Measurements from ENCODE around the gene SCARB2. TPM values are rescaled to one million over a fixed set of nuclear protein-coding genes. Genes with fewer than 3 reads are reported as not detected.

SCARB2 gene
- total and polyA plus RNA-seq, 2 donors: 34.7 to 46.6 TPM

DNA sequence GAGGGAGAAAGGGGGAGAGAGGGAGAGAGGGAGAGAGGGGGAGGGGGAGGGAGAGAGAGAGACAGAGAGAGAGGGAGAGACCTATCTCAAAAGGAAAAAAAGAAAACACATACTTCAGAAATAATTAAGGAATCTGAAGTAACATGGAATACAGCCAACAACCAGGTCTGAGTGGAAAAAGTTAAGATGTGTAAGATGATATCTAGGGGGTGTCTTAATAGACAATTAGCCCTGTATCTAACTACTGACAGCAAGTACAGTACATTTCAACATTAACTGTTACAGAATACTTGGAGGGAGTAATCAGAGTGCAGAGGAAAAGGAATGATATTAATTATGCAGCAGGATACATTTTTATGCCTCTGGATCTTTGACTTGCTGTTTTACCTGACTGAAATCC lies 87.8 kb downstream of the SCARB2 start:
- H3K27me3 ChIP-seq (ENCODE audit: control insufficient read depth in 2 of 2, insufficient read depth in 1 of 2, low read length in 1 of 2): no peaks in the 10 kb centered on the region
- no peaks in the 10 kb centered on the region for H3K9me3 ChIP-seq (ENCODE audit: control insufficient read depth in 2 of 2, insufficient read depth in 1 of 2, low read length in 1 of 2)
- peaks cover 9 to 30% of the 10 kb centered on the region in 2 donors for H3K36me3 ChIP-seq (ENCODE audit: control insufficient read depth in 2 of 2, insufficient read depth in 2 of 2, low read length in 1 of 2)
- no peak overlapping the region for H3K27ac ChIP-seq (ENCODE audit: low read depth in 1 of 2, low read length in 1 of 2)
- DNase-seq (ENCODE audit: low read depth in 6 of 9, low spot score in 9 of 9): no peak
- no peaks in the 10 kb centered on the region for H3K4me1 ChIP-seq (ENCODE audit: control insufficient read depth in 2 of 2, insufficient read depth in 2 of 2, low read length in 2 of 2)
- no peak overlapping the region for H3K4me3 ChIP-seq (ENCODE audit: low read length in 2 of 2)

DNA sequence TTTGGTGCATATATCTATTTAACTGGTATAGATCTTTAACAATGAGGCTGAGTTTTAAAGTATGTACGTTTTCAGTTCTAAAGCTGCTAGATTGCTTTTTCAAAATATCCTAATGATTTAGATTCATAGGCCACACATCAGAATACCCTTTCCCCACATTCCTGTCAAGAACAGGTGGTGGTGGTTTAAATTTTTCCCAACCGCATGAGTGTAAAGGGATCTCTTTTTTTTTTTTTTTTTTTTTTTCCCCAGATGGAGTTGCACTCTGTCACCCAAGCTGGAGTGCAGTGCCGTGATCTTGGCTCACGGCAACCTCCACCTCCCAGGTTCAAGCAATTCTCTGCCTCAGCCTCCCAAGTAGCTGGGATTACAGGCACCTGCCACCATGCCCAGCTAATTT lies 93.4 kb downstream of the SCARB2 start:
- peaks cover 7 to 42% of the 10 kb centered on the region in 2 donors for H3K36me3 ChIP-seq (ENCODE audit: control insufficient read depth in 2 of 2, insufficient read depth in 2 of 2, low read length in 1 of 2)
- DNase-seq (ENCODE audit: low read depth in 6 of 9, low spot score in 9 of 9): no peak
- H3K4me3 ChIP-seq (ENCODE audit: low read length in 2 of 2): no peak overlapping the region
- no peaks in the 10 kb centered on the region for H3K27me3 ChIP-seq (ENCODE audit: control insufficient read depth in 2 of 2, insufficient read depth in 1 of 2, low read length in 1 of 2)
- WGBS: 87% methylated on average over 4 of the region's 4 CpGs
- H3K4me1 ChIP-seq (ENCODE audit: control insufficient read depth in 2 of 2, insufficient read depth in 2 of 2, low read length in 2 of 2): no peaks in the 10 kb centered on the region
- H3K27ac ChIP-seq (ENCODE audit: low read depth in 1 of 2, low read length in 1 of 2): no peak overlapping the region
- no peaks in the 10 kb centered on the region for H3K9me3 ChIP-seq (ENCODE audit: control insufficient read depth in 2 of 2, insufficient read depth in 1 of 2, low read length in 1 of 2)

DNA sequence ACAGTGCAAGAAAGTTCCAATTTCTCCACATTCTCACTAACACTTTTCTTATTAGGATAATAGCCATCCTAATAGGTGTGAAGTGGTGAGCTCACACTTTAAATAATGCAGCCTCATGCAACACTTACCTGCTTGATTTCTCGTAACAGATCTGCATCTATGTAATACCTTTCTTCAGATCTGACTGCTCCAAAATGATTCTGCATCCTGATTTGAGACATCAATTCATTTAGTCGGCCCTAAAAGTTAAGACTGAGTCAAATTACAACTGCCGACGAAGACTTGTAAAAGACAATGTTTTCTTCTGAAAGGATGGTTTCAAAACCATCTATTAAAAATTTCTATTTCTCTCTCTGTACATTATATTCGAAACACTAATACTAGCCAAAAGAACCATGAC lies 96.1 kb downstream of the SCARB2 start:
- 98% methylated on average over 5 of the region's 5 CpGs for WGBS
- H3K36me3 ChIP-seq (ENCODE audit: control insufficient read depth in 2 of 2, insufficient read depth in 2 of 2, low read length in 1 of 2): peaks cover 7 to 45% of the 10 kb centered on the region in 2 donors
- DNase-seq (ENCODE audit: low read depth in 6 of 9, low spot score in 9 of 9): no peak

DNA sequence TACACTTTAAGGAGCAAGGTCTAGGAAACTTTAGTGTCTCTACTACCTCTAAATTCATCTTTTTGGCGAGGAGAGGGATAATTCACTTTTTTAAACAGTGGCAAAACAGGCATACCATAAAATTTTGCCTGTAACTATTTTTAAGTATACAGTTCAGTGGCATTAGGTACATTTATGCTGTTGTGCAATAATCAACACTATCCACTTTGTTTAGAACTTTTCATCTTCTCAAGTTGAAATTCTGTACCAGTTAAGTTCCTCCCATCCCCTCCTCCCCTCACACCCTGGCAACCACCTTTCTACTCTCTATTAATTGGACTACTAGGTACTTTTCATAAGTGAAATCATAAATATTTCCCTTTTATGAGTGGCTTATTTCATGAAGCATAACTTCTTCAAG lies 96.8 kb downstream of the SCARB2 start:
- Histone ChIP-seq H3K9me3 (ENCODE audit: control insufficient read depth in 2 of 2, insufficient read depth in 1 of 2, low read length in 1 of 2) (no peaks in the 10 kb centered on the region), H3K27ac (ENCODE audit: low read depth in 1 of 2, low read length in 1 of 2) (no peak overlapping the region), H3K27me3 (ENCODE audit: control insufficient read depth in 2 of 2, insufficient read depth in 1 of 2, low read length in 1 of 2) (no peaks in the 10 kb centered on the region), H3K4me3 (ENCODE audit: low read length in 2 of 2) (no peak overlapping the region), H3K36me3 (ENCODE audit: control insufficient read depth in 2 of 2, insufficient read depth in 2 of 2, low read length in 1 of 2) (peaks cover 7 to 40% of the 10 kb centered on the region in 2 donors), H3K4me1 (ENCODE audit: control insufficient read depth in 2 of 2, insufficient read depth in 2 of 2, low read length in 2 of 2) (no peaks in the 10 kb centered on the region)
- DNase-seq (ENCODE audit: low read depth in 6 of 9, low spot score in 9 of 9): no peak
- 99% methylated on average over 1 of the region's 1 CpG for WGBS

More for the DNA sequence above, 96.1 kb downstream of the SCARB2 start:
- no peaks in the 10 kb centered on the region for H3K27me3 ChIP-seq (ENCODE audit: control insufficient read depth in 2 of 2, insufficient read depth in 1 of 2, low read length in 1 of 2)
- no peak overlapping the region for H3K27ac ChIP-seq (ENCODE audit: low read depth in 1 of 2, low read length in 1 of 2)
- H3K4me3 ChIP-seq (ENCODE audit: low read length in 2 of 2): no peak overlapping the region
- no peaks in the 10 kb centered on the region for H3K9me3 ChIP-seq (ENCODE audit: control insufficient read depth in 2 of 2, insufficient read depth in 1 of 2, low read length in 1 of 2)
- H3K4me1 ChIP-seq (ENCODE audit: control insufficient read depth in 2 of 2, insufficient read depth in 2 of 2, low read length in 2 of 2): no peaks in the 10 kb centered on the region

Other genes with a start within 250 kb of the SCARB2 start
- 24.8 TPM for gene SDAD1, start 222.9 kb downstream of the SCARB2 start, total RNA-seq
- 23.4 TPM for gene SDAD1, start 222.9 kb downstream of the SCARB2 start, polyA plus RNA-seq
- 38.7 TPM for gene CXCL9, start 206.3 kb downstream of the SCARB2 start, total RNA-seq
- gene CXCL9, start 206.3 kb downstream of the SCARB2 start, polyA plus RNA-seq: 40.0 TPM
- gene CXCL10, start 190.3 kb downstream of the SCARB2 start, total RNA-seq: 50.4 TPM
- 65.6 TPM for gene CXCL10, start 190.3 kb downstream of the SCARB2 start, polyA plus RNA-seq
- 7.1 TPM for gene CXCL11, start 177.8 kb downstream of the SCARB2 start, total RNA-seq
- 9.6 TPM for gene CXCL11, start 177.8 kb downstream of the SCARB2 start, polyA plus RNA-seq
- gene ART3, start 139.1 kb downstream of the SCARB2 start, total RNA-seq: 0.61 TPM
- gene ART3, start 139.1 kb downstream of the SCARB2 start, polyA plus RNA-seq: 1.8 TPM
- gene NUP54, start 65.4 kb downstream of the SCARB2 start, total RNA-seq: 73.0 TPM
- 59.3 TPM for gene NUP54, start 65.4 kb downstream of the SCARB2 start, polyA plus RNA-seq
- gene FAM47E, start 37.9 kb upstream of the SCARB2 start, total RNA-seq: 1.1 TPM
- gene FAM47E, start 37.9 kb upstream of the SCARB2 start, polyA plus RNA-seq: 2.8 TPM
- gene STBD1, start 92.9 kb upstream of the SCARB2 start, total RNA-seq: 0.33 TPM
- 1.1 TPM for gene STBD1, start 92.9 kb upstream of the SCARB2 start, polyA plus RNA-seq
- gene CCDC158, start 207.3 kb upstream of the SCARB2 start, total RNA-seq: 0.05 TPM
- gene CCDC158, start 207.3 kb upstream of the SCARB2 start, polyA plus RNA-seq: 0.02 TPM
- gene SHROOM3, start 221.4 kb upstream of the SCARB2 start, total RNA-seq: 1.7 TPM
- gene SHROOM3, start 221.4 kb upstream of the SCARB2 start, polyA plus RNA-seq: 1.2 TPM

Measured in thymus (tissue), 11 donors.